WI38 (cell line): ENCODE measurements around the gene HSD17B11.

Source experiments
- H3K4me3 ChIP-seq: 2 replicates; pipeline ENCODE4 v1.5.1; 2011; ENCODE audit warnings: low read depth, mild to moderate bottlenecking, control low read depth, low read length
- TF ChIP-seq, protein P1 (sequence below): IDR thresholded peaks from 2 replicates; pipeline ENCODE4 v1.5.1; 2012; ENCODE audit warnings: low read depth, mild to moderate bottlenecking, control low read depth, low read length

The HSD17B11 gene

DNA sequence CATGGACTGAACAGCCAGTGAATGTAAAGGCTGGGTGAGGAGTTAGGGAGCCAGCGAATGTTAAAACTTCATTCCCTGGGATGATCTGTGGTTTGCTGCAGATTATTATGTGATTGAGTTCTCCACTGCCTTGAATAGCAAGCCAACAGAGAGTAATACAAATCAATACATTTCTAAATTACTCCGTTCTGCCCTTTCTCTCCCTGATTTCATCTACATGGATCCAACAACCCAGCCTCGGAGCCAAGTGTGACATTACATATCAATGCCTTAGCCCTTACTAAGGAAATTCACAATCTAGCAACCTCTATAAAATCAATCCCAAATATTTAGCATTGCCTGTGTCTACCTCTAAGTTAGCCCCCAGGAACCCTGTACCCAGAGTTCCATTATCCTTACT, 79.3 kb downstream of the HSD17B11 start:
- H3K4me3 ChIP-seq, result no peak overlapping the region
- TF ChIP-seq, protein P1, sequence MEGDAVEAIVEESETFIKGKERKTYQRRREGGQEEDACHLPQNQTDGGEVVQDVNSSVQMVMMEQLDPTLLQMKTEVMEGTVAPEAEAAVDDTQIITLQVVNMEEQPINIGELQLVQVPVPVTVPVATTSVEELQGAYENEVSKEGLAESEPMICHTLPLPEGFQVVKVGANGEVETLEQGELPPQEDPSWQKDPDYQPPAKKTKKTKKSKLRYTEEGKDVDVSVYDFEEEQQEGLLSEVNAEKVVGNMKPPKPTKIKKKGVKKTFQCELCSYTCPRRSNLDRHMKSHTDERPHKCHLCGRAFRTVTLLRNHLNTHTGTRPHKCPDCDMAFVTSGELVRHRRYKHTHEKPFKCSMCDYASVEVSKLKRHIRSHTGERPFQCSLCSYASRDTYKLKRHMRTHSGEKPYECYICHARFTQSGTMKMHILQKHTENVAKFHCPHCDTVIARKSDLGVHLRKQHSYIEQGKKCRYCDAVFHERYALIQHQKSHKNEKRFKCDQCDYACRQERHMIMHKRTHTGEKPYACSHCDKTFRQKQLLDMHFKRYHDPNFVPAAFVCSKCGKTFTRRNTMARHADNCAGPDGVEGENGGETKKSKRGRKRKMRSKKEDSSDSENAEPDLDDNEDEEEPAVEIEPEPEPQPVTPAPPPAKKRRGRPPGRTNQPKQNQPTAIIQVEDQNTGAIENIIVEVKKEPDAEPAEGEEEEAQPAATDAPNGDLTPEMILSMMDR, result no peak

DNA sequence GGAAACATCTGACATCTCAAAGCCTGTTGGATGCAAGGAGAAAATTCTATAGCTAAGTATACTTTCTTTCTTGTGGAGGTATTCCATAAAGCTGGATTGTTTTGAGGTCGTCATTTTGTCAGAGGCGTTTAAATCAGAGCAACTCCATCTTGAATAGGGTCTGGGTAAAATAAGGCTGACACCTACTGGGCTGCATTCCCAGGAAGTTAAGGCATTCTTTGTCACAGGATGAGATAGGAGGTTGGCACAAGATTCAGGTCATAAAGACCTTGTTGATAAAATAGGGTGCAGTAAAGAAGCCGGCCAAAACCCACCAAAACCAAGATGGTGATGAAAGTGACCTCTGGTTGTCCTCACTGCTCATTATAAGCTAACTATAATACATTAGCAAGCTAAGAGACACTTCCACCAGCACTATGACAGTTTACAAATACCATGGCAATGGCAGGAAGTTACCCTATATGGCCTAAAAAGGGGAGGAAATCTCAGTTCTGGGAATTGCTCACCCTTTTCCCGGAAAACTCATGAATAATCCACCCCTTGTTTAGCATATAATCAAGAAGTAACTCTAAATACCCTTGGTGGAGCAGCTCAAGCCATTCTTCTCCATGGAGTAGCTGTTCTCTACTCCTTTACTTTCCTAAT, 80.2 kb downstream of the HSD17B11 start:
- no peak overlapping the region for H3K4me3 ChIP-seq
- TF ChIP-seq, protein P1, result no peak

DNA sequence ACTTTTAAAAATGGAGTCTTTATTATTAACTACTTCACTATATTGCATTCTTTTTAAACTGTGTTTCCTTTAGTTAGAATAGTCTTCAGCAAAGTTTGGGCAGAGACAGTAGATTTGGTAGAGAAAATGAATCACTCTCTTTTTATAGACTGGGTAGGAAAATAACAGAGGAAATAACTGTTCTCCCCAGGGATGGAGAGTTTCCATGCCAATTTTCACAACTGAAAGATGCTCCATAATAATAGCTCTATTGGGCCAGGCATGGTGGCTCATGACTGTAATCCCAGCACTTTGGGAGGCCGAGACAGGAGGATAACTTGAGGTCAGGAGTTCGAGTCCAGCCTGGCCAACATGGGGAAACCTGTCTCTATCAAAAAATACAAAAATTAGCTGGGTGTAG, 81.4 kb downstream of the HSD17B11 start:
- no peak overlapping the region for H3K4me3 ChIP-seq
- TF ChIP-seq, protein P1, result no peak

DNA sequence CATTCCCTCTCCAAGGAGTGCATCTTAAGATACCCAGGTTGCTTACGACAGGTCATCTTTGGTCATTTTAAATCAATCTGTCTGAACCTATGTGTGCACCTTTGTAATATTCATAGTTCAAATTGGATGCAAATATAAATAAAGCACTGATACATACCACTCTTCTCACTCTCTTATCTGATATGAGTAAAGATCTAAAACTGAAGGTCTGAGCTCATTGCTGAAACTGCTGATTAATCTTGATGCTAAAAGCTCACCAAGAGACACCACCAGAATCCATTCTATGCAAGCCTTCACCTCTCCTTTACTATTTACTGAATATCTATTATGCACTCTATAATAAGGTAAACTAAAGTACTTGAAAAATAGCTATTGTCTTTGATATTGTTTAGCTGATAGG, 84.9 kb downstream of the HSD17B11 start:
- no peak overlapping the region for H3K4me3 ChIP-seq
- TF ChIP-seq, protein P1, result no peak

DNA sequence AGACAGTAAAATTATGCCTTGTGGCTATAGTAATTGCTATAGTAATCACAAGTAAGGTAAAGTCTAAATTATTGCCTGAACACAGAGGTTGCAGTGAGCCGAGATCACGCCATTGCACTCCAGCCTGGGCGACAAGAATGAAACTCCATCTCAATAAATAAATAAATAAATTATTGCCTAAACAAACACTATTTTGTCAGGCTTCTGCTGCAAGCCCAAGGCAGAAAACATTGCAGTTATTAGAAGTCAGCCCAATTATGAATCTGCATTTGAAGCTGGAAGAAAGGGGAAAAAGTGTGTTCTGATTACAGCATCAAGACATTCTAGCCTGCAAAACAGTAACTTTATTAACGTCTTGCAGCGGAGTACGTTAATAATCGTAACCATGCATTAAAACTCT, 85.4 kb downstream of the HSD17B11 start:
- no peak overlapping the region for H3K4me3 ChIP-seq
- TF ChIP-seq, protein P1, result no peak

DNA sequence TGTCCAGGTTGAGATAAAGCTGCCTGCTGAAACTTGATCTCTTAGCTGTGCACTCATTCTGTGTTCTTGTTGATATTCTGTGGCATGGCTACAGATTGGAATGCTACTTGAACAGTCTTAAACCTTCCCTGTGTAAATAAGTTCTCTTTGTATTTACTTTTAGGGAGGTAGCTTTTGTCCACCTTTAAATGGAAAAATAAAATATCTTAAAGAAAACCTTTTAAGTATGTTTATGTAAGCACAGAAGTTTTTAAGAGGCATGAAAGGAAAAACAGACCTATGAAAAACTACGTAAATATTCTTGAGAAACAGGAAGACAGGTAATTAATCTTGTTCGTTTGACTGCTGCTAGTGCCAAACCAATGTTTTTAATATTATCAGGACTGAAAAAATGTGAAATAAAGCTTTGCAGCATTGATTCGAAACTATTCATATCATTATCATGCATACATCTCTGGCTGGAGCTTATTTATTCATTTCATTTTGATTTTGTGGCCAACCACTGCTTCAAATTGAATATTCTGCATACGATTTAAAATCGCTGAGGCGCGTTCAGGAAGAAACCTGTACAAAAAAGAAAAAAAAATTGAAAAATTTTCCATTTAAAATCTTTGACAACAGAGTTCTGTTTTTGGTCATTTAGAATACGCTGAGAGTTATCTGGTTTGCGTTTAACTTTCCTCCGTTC, 86.1 kb downstream of the HSD17B11 start:
- H3K4me3 ChIP-seq, result no peak overlapping the region

DNA sequence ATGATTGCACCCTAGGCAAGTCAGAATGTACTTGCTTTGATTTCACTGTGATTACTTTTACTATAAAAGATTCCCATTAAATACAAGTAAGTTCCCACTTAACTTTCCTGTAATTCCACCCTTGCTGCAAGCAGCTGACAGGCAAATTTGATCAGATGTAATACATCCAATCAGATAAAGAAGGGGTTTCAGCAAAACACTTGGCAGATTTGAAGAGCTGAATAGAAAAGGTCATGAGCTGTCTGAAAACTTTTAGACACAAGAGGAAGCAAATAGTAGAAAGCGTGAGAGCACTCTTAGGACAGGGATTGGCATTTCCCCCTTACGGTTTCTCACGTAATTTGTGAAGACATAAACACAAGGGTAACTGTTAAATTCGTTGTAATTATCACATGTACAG, 91.1 kb downstream of the HSD17B11 start:
- TF ChIP-seq, protein P1, result no peak
- no peak overlapping the region for H3K4me3 ChIP-seq

More for the DNA sequence above, 86.1 kb downstream of the HSD17B11 start:
- TF ChIP-seq, protein P1, result no peak
